Ishikawa (cell line): Measurements from ENCODE around the gene NOL9.

Experiments used
- CEBPB ChIP-seq: IDR thresholded peaks from 2 replicates; pipeline ENCODE4 v1.6.1; 2012
- CREB1 ChIP-seq: IDR thresholded peaks from 2 replicates; pipeline ENCODE4 v1.6.1; 2012; ENCODE audit warnings: low read depth
- EGR1 ChIP-seq: IDR thresholded peaks from 2 replicates; pipeline ENCODE4 v1.6.1; 2012
- EP300 ChIP-seq: IDR thresholded peaks from 2 replicates; pipeline ENCODE4 v1.6.1; 2012; ENCODE audit warnings: borderline replicate concordance
- FOXM1 ChIP-seq: IDR thresholded peaks from 2 replicates; pipeline ENCODE4 v1.6.1; 2012; ENCODE audit warnings: low read depth, borderline replicate concordance
- NFIC ChIP-seq: IDR thresholded peaks from 2 replicates; pipeline ENCODE4 v1.6.1; 2012
- RAD21 ChIP-seq: IDR thresholded peaks from 2 replicates; pipeline ENCODE4 v1.6.1; 2012; ENCODE audit warnings: low read depth
- TAF1 ChIP-seq: IDR thresholded peaks from 2 replicates; pipeline ENCODE4 v1.6.1; 2012; ENCODE audit warnings: low read depth, mild to moderate bottlenecking
- TCF12 ChIP-seq: IDR thresholded peaks from 2 replicates; pipeline ENCODE4 v1.6.1; 2012; ENCODE audit warnings: low read depth
- TEAD4 ChIP-seq: IDR thresholded peaks from 2 replicates; pipeline ENCODE4 v1.6.1; 2012
- YY1 ChIP-seq: IDR thresholded peaks from 2 replicates; pipeline ENCODE4 v1.6.1; 2012; ENCODE audit warnings: low read depth
- ZBTB7A ChIP-seq: IDR thresholded peaks from 2 replicates; pipeline ENCODE4 v1.6.1; 2012; ENCODE audit warnings: low read depth
- TF ChIP-seq, protein P1 (sequence below): IDR thresholded peaks from 2 replicates; pipeline ENCODE4 v1.6.1; 2012; ENCODE audit warnings: low read depth, mild to moderate bottlenecking
- TF ChIP-seq, protein P2 (sequence below): IDR thresholded peaks from 2 replicates; pipeline ENCODE4 v1.6.1; 2012
- TF ChIP-seq, protein P3 (sequence below): IDR thresholded peaks from 2 replicates; pipeline ENCODE4 v1.6.1; 2012

NOL9 gene

DNA sequence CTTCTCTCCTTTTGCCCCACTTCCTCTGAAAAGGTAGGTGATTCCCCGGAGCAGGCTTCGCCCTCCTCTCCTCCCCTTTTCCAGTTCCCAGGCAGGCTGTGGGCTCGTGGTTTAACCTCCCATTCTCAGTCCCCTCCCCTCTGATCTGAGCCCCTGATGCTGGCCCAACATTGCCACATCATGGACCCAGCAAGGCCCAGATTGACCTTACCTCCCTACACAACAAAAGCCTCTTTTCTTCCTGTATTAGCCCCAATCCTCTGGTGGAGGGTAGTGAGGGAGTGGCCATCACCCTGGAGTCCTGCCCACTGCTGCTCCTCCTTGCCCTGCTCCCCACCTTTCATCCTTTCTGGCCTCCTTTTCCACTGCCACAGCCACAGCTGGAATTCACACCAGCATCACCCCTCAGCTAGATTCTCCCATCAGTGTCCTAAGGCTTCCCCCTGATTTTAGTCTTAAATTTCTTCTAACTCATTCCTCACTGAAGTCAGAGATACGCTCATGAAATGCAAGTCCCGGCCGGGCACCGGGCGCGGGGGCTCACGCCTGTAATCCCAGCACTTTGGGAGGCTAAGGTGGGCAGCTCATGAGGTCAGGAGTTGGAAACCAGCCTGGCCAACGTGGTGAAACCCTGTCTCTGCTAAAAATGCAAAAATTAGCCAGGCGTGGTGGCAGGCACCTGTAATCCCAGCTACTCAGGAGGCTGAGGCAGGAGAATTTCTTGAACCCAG is 18.5 kb upstream of the NOL9 start:
- TF ChIP-seq FOXM1 (no peak), YY1 (no peak), ZBTB7A (no peak), EP300 (no peak), RAD21 (no peak), TAF1 (no peak)

DNA sequence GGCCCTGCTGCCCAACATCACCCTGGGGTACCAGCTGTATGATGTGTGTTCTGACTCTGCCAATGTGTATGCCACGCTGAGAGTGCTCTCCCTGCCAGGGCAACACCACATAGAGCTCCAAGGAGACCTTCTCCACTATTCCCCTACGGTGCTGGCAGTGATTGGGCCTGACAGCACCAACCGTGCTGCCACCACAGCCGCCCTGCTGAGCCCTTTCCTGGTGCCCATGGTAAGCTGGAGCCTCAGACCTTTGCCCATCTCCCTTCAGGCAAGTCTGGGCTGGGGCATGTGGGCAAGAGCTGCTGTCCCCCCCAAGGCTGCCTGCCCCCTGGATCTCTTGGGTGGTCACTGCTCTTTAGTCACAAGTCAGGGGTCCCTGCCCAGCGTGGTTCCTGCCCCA is 16.7 kb upstream of the NOL9 start:
- TF ChIP-seq TCF12 (no peak), NFIC (no peak), YY1 (no peak)
- TF ChIP-seq, protein P1, sequence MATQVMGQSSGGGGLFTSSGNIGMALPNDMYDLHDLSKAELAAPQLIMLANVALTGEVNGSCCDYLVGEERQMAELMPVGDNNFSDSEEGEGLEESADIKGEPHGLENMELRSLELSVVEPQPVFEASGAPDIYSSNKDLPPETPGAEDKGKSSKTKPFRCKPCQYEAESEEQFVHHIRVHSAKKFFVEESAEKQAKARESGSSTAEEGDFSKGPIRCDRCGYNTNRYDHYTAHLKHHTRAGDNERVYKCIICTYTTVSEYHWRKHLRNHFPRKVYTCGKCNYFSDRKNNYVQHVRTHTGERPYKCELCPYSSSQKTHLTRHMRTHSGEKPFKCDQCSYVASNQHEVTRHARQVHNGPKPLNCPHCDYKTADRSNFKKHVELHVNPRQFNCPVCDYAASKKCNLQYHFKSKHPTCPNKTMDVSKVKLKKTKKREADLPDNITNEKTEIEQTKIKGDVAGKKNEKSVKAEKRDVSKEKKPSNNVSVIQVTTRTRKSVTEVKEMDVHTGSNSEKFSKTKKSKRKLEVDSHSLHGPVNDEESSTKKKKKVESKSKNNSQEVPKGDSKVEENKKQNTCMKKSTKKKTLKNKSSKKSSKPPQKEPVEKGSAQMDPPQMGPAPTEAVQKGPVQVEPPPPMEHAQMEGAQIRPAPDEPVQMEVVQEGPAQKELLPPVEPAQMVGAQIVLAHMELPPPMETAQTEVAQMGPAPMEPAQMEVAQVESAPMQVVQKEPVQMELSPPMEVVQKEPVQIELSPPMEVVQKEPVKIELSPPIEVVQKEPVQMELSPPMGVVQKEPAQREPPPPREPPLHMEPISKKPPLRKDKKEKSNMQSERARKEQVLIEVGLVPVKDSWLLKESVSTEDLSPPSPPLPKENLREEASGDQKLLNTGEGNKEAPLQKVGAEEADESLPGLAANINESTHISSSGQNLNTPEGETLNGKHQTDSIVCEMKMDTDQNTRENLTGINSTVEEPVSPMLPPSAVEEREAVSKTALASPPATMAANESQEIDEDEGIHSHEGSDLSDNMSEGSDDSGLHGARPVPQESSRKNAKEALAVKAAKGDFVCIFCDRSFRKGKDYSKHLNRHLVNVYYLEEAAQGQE = no peak

DNA sequence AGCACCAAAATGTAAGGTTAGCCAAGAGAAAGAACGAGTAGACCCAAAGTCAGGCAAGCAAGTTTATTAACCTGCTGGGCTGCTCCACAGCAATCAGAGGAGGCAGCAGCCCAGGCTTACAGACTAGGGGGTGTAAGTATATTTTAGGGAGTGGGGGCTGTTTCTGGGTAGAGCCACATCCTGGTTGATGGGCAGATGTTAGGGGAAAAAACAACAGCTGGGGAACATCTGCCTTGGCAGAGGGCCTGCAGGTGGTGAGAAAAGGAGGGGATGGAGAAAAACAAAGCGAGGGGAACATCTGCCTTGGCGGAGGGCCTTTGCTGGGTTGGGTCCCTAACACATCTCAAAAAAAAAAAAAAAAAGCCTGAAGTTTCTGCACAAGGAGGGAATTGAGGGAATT is 15.8 kb upstream of the NOL9 start:
- TF ChIP-seq EP300 (no peak), ZBTB7A (no peak), CREB1 (no peak), CEBPB (no peak), NFIC (no peak), FOXM1 (no peak), TAF1 (no peak), EGR1 (no peak), TEAD4 (no peak)
- TF ChIP-seq, protein P2, sequence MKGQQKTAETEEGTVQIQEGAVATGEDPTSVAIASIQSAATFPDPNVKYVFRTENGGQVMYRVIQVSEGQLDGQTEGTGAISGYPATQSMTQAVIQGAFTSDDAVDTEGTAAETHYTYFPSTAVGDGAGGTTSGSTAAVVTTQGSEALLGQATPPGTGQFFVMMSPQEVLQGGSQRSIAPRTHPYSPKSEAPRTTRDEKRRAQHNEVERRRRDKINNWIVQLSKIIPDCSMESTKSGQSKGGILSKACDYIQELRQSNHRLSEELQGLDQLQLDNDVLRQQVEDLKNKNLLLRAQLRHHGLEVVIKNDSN = no peak
- TF ChIP-seq, protein P3, sequence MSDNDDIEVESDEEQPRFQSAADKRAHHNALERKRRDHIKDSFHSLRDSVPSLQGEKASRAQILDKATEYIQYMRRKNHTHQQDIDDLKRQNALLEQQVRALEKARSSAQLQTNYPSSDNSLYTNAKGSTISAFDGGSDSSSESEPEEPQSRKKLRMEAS = no peak

DNA sequence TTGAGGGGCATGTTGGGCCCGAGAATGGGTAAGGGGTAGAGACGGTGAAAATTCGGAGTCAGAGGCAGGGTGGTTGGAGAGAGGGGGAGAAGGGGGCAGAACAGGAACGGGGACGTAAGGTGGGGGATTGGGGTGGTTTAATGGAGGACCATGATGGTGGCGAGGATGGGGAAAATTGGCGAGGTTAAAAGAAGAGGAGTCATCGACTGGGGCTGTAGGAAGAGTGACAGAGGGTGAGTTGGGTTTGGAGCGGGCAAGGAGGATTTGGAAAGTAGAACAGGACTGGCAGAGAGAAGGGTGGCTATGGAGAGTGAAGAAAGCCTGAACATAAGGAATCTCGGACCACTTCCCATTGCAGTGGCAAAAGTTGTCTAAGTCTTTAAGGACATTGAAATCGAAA is 14.7 kb upstream of the NOL9 start:
- no peak for TF ChIP-seq TAF1
- no peak for TF ChIP-seq EGR1

DNA sequence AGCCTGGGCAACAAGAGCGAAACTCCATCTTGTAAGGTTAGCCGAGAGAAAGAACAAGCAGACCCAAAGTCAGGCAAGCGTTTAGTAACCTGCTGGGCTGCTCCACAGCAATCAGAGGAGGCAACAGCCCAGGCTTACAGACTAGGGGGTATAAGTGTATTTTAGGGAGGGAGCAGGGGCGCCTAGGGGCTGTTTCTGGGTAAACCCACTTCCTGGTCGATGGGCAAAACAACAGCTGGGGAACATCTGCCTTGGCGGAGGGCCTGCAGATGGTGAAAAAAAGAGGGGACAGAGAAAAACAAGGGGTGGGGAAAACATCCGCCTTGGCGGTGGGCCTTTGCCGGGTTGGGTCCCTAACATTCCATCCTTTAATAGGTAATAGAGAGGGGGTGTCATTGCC is 6.0 kb upstream of the NOL9 start:
- TF ChIP-seq CEBPB (no peak), TAF1 (no peak), TEAD4 (no peak), EGR1 (no peak), EP300 (no peak)
- TF ChIP-seq, protein P1 = no peak

DNA sequence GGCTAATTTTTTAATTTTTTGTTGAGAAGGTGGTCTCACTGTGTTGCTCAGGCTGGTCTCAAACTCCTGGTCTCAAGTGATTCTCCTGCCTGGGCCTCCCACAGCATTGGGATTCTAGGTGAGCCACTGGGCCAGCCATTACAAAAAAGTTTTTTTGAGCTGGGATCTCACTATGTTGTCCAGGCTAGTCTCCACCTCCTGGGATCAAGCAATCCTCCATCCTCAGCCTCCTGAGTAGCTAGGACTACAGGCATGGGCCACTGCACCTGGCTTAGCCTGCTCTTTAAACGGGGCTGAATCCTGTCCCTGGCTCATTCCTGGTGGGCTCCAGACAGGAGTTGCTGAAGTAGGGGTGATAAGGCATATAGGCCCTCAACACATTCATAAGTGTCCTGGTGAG is 3.3 kb upstream of the NOL9 start:
- TF ChIP-seq RAD21 (no peak), CEBPB (no peak), ZBTB7A (no peak), FOXM1 (no peak), TAF1 (no peak), YY1 (no peak), EP300 (no peak), CREB1 (no peak), TCF12 (no peak), EGR1 (no peak), TEAD4 (no peak), NFIC (no peak)
- TF ChIP-seq, protein P3 = no peak
- TF ChIP-seq, protein P1 = no peak
- TF ChIP-seq, protein P2 = no peak
